A549 (cell line): ENCODE data around the gene NKIRAS2. TPM values are rescaled to one million over a fixed set of nuclear protein-coding genes. Genes with fewer than 3 reads are reported as not detected.
A peak's percentile ranks its signal among the peaks of the same experiment; 100 is the strongest.

Experiments used
- ATAC-seq, 2 experiments: fragments of 200-7000 bp in 1 of 2; fragments of >200 bp in 1 of 2; cut with Nextera tagmentation in 1 of 2; cut with Tn5 transposase in 1 of 2; 3 replicates each; pipeline versions ENCODE4 v1.8.0 to v1.9.1; 2018 to 2020; ENCODE audit warnings: mild to moderate bottlenecking in 1 of 2, moderate library complexity in 1 of 2
- CTCF ChIA-PET: fragments of 300-600 bp; sonication (Branson Sonifier 250); formaldehyde crosslinking; extraction: SDS; loops from one replicate; lab custom pipeline; 2021; ENCODE audit warnings: antibody characterized with exemption, inconsistent platforms; lab: Yijun Ruan, JAX
- POLR2A ChIA-PET: fragments of 350-600 bp; formaldehyde crosslinking; extraction: SDS; loops from one replicate; lab custom pipeline; 2021; ENCODE audit warnings: antibody characterized with exemption, inconsistent platforms; lab: Yijun Ruan, JAX
- DNase-seq, 2 experiments: peaks; one replicate each; pipeline versions ENCODE4 v3.0.0 to v3.0.0-alpha.2; 2011 to 2016; ENCODE audit warnings: low read depth in 1 of 2, low spot score in 1 of 2
- FAIRE-seq: peaks from 2 replicates; lab custom pipeline; 2011; peaks lifted over from hg19 to GRCh38; lab: Jason Lieb, UNC
- H3K27ac ChIP-seq, 2 experiments: fragments of >200 bp; sonication (Bioruptor Twin); formaldehyde crosslinking; 3 replicates each; pipeline ENCODE4 v1.5.1; 2016 to 2017
- H3K4me1 ChIP-seq: fragments of >200 bp; sonication (Bioruptor Twin); formaldehyde crosslinking; 3 replicates; pipeline ENCODE4 v1.6.1; 2016
- H3K4me2 ChIP-seq: fragments of >200 bp; sonication (Bioruptor Twin); formaldehyde crosslinking; 3 replicates; pipeline ENCODE4 v1.6.1; 2016
- H3K4me3 ChIP-seq: fragments of >200 bp; sonication (Bioruptor Twin); formaldehyde crosslinking; 3 replicates; pipeline ENCODE4 v1.5.1; 2016
- H3K9me3 ChIP-seq: fragments of >200 bp; sonication (Bioruptor Twin); formaldehyde crosslinking; 3 replicates; pipeline ENCODE4 v1.6.1; 2016
- CEBPB ChIP-seq, 2 experiments: fragments of >200 bp in 1 of 2; sonication (Bioruptor Twin) in 1 of 2; formaldehyde crosslinking in 1 of 2; IDR thresholded peaks; 2 replicates each; pipeline ENCODE4 v1.6.1; 2012 to 2016
- EHF ChIP-seq: fragments of 250-450 bp; sonication (Bioruptor Pico); IDR thresholded peaks from 2 replicates; pipeline ENCODE4 v1.5.0; 2020; ENCODE audit warnings: mild to moderate bottlenecking
- EP300 ChIP-seq, 2 experiments: fragments of >200 bp; sonication (Bioruptor Twin); formaldehyde crosslinking; IDR thresholded peaks; 2 replicates in 1 of 2; 3 replicates in 1 of 2; pipeline ENCODE4 v1.6.1; 2016 to 2017
- HEYL ChIP-seq: fragments of 250-450 bp; sonication (Bioruptor Pico); IDR thresholded peaks from 2 replicates; pipeline ENCODE4 v1.8.0; 2021; ENCODE audit warnings: mild to moderate bottlenecking, moderate library complexity
- HMGXB4 ChIP-seq: fragments of 250-450 bp; sonication (Bioruptor Pico); IDR thresholded peaks from 2 replicates; pipeline ENCODE4 v1.5.0; 2021; ENCODE audit warnings: mild to moderate bottlenecking, moderate library complexity, borderline replicate concordance
- JUN ChIP-seq, 2 experiments: fragments of >200 bp; sonication (Bioruptor Twin); formaldehyde crosslinking; IDR thresholded peaks; 2 replicates in 1 of 2; 3 replicates in 1 of 2; pipeline ENCODE4 v1.6.1; 2016 to 2017
- JUNB ChIP-seq: fragments of >200 bp; sonication (Bioruptor Twin); formaldehyde crosslinking; IDR thresholded peaks from 2 replicates; pipeline ENCODE4 v1.6.1; 2016
- KDM1A ChIP-seq: fragments of 200-600 bp; sonication (generic); IDR thresholded peaks from 2 replicates; pipeline ENCODE4 v1.6.1; 2016; ENCODE audit warnings: low read depth, mild to moderate bottlenecking
- MAZ ChIP-seq: fragments of 150-350 bp; IDR thresholded peaks from 2 replicates; pipeline ENCODE4 v1.6.1; 2014; ENCODE audit warnings: antibody characterized with exemption, low read depth, low read length, borderline replicate concordance
- NR3C1 ChIP-seq: fragments of >200 bp; sonication (Bioruptor Twin); formaldehyde crosslinking; IDR thresholded peaks from 3 replicates; pipeline ENCODE4 v1.6.1; 2017
- PHF8 ChIP-seq: fragments of 200-600 bp; sonication (generic); IDR thresholded peaks from 2 replicates; pipeline ENCODE4 v1.6.1; 2016; ENCODE audit warnings: low read depth, mild to moderate bottlenecking, antibody characterized with exemption, moderate library complexity, borderline replicate concordance
- RFX5 ChIP-seq: fragments of 450-650 bp; IDR thresholded peaks from 2 replicates; pipeline ENCODE4 v1.7.1; 2014; ENCODE audit warnings: antibody characterized with exemption, mild to moderate bottlenecking, moderate library complexity
- SREBF2 ChIP-seq: fragments of 450-650 bp; IDR thresholded peaks from 2 replicates; pipeline ENCODE4 v1.6.1; 2014; ENCODE audit warnings: mild to moderate bottlenecking, moderate library complexity
- ZC3H11A ChIP-seq: fragments of 450-650 bp; IDR thresholded peaks from 2 replicates; pipeline ENCODE4 v1.6.1; 2014; ENCODE audit warnings: antibody characterized with exemption, mild to moderate bottlenecking
- ZFP36 ChIP-seq: fragments of 450-650 bp; IDR thresholded peaks from 2 replicates; pipeline ENCODE4 v1.6.1; 2014; ENCODE audit warnings: borderline replicate concordance; ENCODE audit not compliant: partially characterized antibody
- ZNF302 ChIP-seq: fragments of 250-450 bp; sonication (Bioruptor Pico); IDR thresholded peaks from 2 replicates; pipeline ENCODE4 v1.9.0; 2021; ENCODE audit warnings: inconsistent platforms, mild to moderate bottlenecking, moderate library complexity
- WGBS: methylation state at CpG from one replicate; pipeline ENCODE4 v1.1.6; 2017; ENCODE audit errors: missing lambda C conversion rate; 5-methylcytosine and 5-hydroxymethylcytosine counted together
- polyA plus RNA-seq, 4 experiments: library from polyadenylated mRNA; depleted of rRNA in 3 of 4; stranded (reverse); fragments of >200 nt; fragmentation: RNase III in 1 of 4; extraction: RNeasy Plus Mini Kit Qiagen cat#74134 plus additional on column Dnase treatment in 1 of 4; gene quantifications; 2 replicates in 3 of 4; 3 replicates in 1 of 4; pipeline ENCODE4 v1.2.3, GENCODE V29; 2011 to 2017
- TF ChIP-seq, protein P1 (sequence below): IDR thresholded peaks from 2 replicates; pipeline ENCODE4 v1.6.1; 2012
- TF ChIP-seq, protein P2 (sequence below): fragments of >200 bp; sonication (Bioruptor Twin); formaldehyde crosslinking; IDR thresholded peaks from 3 replicates; pipeline ENCODE4 v1.5.1; 2016

The NKIRAS2 gene
- polyA plus RNA-seq, 2 of the 4 experiments (the other 2 are of a cell fraction): 48.0 to 52.2 TPM

GRCh38 chr17:42023524-42024349 lies 3.8 kb downstream of the NKIRAS2 start:
- no peak for ATAC-seq
- TF ChIP-seq NR3C1 (no peak), CEBPB (IDR thresholded peaks at IDR 0.05) (peak in 1 of 2 experiments; percentile 78; a peak in 2 of 4 replicates), ZC3H11A (no peak), ZFP36 (no peak)
- TF ChIP-seq, protein P1, sequence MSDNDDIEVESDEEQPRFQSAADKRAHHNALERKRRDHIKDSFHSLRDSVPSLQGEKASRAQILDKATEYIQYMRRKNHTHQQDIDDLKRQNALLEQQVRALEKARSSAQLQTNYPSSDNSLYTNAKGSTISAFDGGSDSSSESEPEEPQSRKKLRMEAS: no peak
- CTCF ChIA-PET: interaction anchor here (0.6 to 19.4 kb wide), 28 partner anchors 8 to 524 kb away, joined by 3 to 658 read pairs (median 4); partner anchors contain the start of genes C17orf113, CNP, DHX58 and GHDC
- H3K9me3 ChIP-seq: no peaks in the 10 kb centered on the region
- POLR2A ChIA-PET: no interaction called here
- FAIRE-seq: no peak
- H3K27ac ChIP-seq: peak overlapping the region; percentile 42 to 73; a peak in 5 of 6 replicates
- 93% methylated on average over 15 of the region's 15 CpGs for WGBS
- no peak for DNase-seq
- H3K4me2 ChIP-seq: peak overlapping the region; percentile 57; the same call in 2 of the 3 replicates
- peaks cover 32% of the 10 kb centered on the region for H3K4me1 ChIP-seq
- H3K4me3 ChIP-seq: no peak overlapping the region

- DNase-seq: no peak
- Histone ChIP-seq H3K4me1 (peaks cover 32% of the 10 kb centered on the region), H3K9me3 (no peaks in the 10 kb centered on the region), H3K4me2 (peak overlapping the region; percentile 57), H3K4me3 (no peak overlapping the region), H3K27ac (peak overlapping the region; percentile 42 to 73; a peak in 5 of 6 replicates)
- no peak for FAIRE-seq
- WGBS: 53% methylated on average over 8 of the region's 8 CpGs
- CTCF ChIA-PET: interaction anchor here (0.5 to 19.4 kb wide), 44 partner anchors 8 to 961 kb away, joined by 3 to 658 read pairs (median 4); partner anchors contain the start of genes C17orf113, CNP, DHX58 and DNAJC7
- TF ChIP-seq JUN (IDR thresholded peaks at IDR 0.05) (0 out of 5 replicates have a peak, but pooled peaks of 1 of the 2 experiments have one; percentile 15), EP300 (IDR thresholded peaks at IDR 0.05) (no peak), HEYL (CRISPR knock-in tag) (no peak), CEBPB (IDR thresholded peaks at IDR 0.05) (no peak), JUNB (no peak)
- TF ChIP-seq, protein P2, sequence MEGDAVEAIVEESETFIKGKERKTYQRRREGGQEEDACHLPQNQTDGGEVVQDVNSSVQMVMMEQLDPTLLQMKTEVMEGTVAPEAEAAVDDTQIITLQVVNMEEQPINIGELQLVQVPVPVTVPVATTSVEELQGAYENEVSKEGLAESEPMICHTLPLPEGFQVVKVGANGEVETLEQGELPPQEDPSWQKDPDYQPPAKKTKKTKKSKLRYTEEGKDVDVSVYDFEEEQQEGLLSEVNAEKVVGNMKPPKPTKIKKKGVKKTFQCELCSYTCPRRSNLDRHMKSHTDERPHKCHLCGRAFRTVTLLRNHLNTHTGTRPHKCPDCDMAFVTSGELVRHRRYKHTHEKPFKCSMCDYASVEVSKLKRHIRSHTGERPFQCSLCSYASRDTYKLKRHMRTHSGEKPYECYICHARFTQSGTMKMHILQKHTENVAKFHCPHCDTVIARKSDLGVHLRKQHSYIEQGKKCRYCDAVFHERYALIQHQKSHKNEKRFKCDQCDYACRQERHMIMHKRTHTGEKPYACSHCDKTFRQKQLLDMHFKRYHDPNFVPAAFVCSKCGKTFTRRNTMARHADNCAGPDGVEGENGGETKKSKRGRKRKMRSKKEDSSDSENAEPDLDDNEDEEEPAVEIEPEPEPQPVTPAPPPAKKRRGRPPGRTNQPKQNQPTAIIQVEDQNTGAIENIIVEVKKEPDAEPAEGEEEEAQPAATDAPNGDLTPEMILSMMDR: peak; percentile 37; the same call in 2 of the 3 replicates
- TF ChIP-seq, all 56 proteins: peak for 2
- POLR2A ChIA-PET: interaction anchor here (0.8 to 1.2 kb wide), 2 partner anchors 9 to 59 kb away, joined by 4 read pairs; partner anchors contain the start of gene CNP
- peak in 1 of 2 experiments; percentile 12; a peak in 3 of 6 replicates for ATAC-seq
Observed at GRCh38 chr17:42025191-42025579, 5.3 kb downstream of the NKIRAS2 start.

DNA sequence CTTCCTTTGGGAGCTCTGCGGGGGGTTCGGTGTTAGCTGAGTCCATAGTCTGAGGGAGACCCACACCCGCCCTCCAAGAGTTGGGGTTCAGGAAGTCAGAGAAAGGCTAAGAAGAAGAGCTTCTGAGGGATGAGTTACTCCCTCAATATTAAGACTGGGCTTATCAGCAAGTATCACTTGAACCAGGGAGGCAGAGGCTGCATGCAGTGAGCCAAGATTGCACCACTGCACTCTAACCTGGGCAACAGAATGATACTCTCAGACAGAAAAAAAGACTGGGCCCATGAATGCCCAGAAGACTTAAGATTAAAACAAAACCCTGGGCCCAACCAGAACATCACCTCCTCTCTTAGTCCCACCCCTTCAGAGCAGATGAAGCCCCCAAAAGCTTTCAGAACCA lies 6.0 kb downstream of the NKIRAS2 start:
- POLR2A ChIA-PET: interaction anchor here (1.0 kb wide), 1 partner anchor 24 kb away, joined by 4 read pairs; no protein-coding TSS in a partner anchor
- FAIRE-seq: no peak

GRCh38 chr17:42026857-42027589 lies 7.1 kb downstream of the NKIRAS2 start:
- no peak for DNase-seq
- POLR2A ChIA-PET: interaction anchor here (0.6 to 1.1 kb wide), 3 partner anchors 9 to 291 kb away, joined by 3 to 5 read pairs (median 4); no protein-coding TSS in a partner anchor
- Histone ChIP-seq H3K27ac (no peak overlapping the region), H3K9me3 (no peaks in the 10 kb centered on the region), H3K4me3 (no peak overlapping the region)
- 85% methylated on average over 16 of the region's 17 CpGs for WGBS
- FAIRE-seq: no peak
- TF ChIP-seq HMGXB4 (CRISPR knock-in tag) (no peak), PHF8 (no peak), ZNF302 (CRISPR knock-in tag) (no peak), KDM1A (no peak), EHF (CRISPR knock-in tag) (no peak), MAZ (no peak)
- TF ChIP-seq, all 56 proteins: peak for 0
- ATAC-seq: no peak
- H3K4me2 ChIP-seq: no peak overlapping the region
- peaks cover 22% of the 10 kb centered on the region for H3K4me1 ChIP-seq
- CTCF ChIA-PET: interaction anchor here (0.6 to 19.4 kb wide), 13 partner anchors 10 to 447 kb away, joined by 3 to 658 read pairs (median 14); partner anchors contain the start of genes C17orf113, CNP, DHX58 and DNAJC7

More for the DNA sequence above, 6.0 kb downstream of the NKIRAS2 start:
- Histone ChIP-seq H3K4me3 (no peak overlapping the region), H3K27ac (no peak overlapping the region)
- DNase-seq: no peak
- TF ChIP-seq SREBF2 (no peak), RFX5 (no peak)
- TF ChIP-seq, all 56 proteins: peak for 0
- Histone ChIP-seq H3K4me2 (no peak overlapping the region), H3K9me3 (no peaks in the 10 kb centered on the region), H3K4me1 (peaks cover 29% of the 10 kb centered on the region)
- ATAC-seq: no peak
- WGBS: 93% methylated on average over 3 of the region's 3 CpGs
- CTCF ChIA-PET: interaction anchor here (0.6 to 19.4 kb wide), 21 partner anchors 9 to 366 kb away, joined by 3 to 658 read pairs (median 7); partner anchors contain the start of genes C17orf113, CNP, DHX58 and DNAJC7
